Progenitor cell of endocrine pancreas (in vitro differentiated cells): Measurements from ENCODE around the gene ID1. TPM values are rescaled to one million over a fixed set of nuclear protein-coding genes. Genes with fewer than 3 reads are reported as not detected.

Experiments used
- DNase-seq: peaks from one replicate; pipeline ENCODE4 v3.0.0; 2021; ENCODE audit warnings: low spot score; ENCODE audit not compliant: unreplicated experiment
- H3K27ac Mint-ChIP-seq: 2 replicates; pipeline ENCODE4 v1.8.0; 2021; ENCODE audit warnings: mild to moderate bottlenecking, moderate library complexity, mixed read lengths
- H3K27me3 Mint-ChIP-seq: 2 replicates; pipeline ENCODE4 v1.8.0; 2021; ENCODE audit warnings: mixed read lengths
- H3K36me3 Mint-ChIP-seq: 2 replicates; pipeline ENCODE4 v1.8.0; 2022; ENCODE audit warnings: mixed read lengths; ENCODE audit not compliant: insufficient read depth
- H3K4me1 Mint-ChIP-seq: 2 replicates; pipeline ENCODE4 v1.8.0; 2021; ENCODE audit warnings: low read depth, mixed read lengths
- H3K4me3 Mint-ChIP-seq: 2 replicates; pipeline ENCODE4 v1.8.0; 2021; ENCODE audit warnings: low read depth, mild to moderate bottlenecking, moderate library complexity, mixed read lengths
- H3K9me3 Mint-ChIP-seq: 2 replicates; pipeline ENCODE4 v1.8.0; 2021; ENCODE audit warnings: low read depth, mixed read lengths
- microRNA-seq: library from miRNA; unstranded; fragments of <30 nt; microRNA quantifications from one replicate; pipeline ENCODE4 v1.1.0, GENCODE V29; 2020; ENCODE audit warnings: borderline number of aligned reads; ENCODE audit not compliant: unreplicated experiment
- total RNA-seq: library from RNA; stranded (reverse); gene quantifications from 2 replicates; pipeline ENCODE4 v1.2.1, GENCODE V29; 2021
- TF ChIP-seq, protein P1 (sequence below): fragments of 200-600 bp; sonication (generic); IDR thresholded peaks from one replicate; pipeline ENCODE4 v1.5.0; 2021; ENCODE audit warnings: antibody characterized with exemption, mild to moderate bottlenecking; ENCODE audit not compliant: unreplicated experiment

Gene ID1
- total RNA-seq, 1 donor from 2014 or later: 322 TPM

DNA sequence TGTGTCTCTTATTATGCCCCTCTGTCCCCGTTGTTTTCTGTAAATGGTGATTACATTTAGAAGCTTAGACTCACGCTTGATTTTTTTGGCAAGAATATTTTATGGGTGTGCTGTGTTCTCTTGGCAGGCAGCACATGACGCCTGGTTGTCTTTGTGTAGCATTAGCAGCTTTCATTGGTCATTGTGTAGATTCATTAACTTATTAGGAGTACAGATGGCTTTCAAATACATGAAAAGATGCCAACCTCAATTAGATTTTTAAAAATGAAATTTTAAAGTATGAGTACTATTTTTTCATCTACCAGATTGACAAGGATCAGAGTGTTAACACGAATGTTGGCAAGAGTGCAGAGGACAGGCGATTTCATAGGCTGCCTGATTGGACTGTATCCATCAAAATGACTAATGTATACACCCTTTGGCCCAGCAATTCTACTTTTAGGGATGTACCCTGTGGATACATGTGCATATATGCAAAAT lies 47.9 kb downstream of the ID1 start:
- Mint-ChIP-seq H3K36me3 (no peaks in the 10 kb centered on the region), H3K27ac (no peak overlapping the region), H3K9me3 (no peaks in the 10 kb centered on the region), H3K4me3 (no peak overlapping the region), H3K4me1 (no peaks in the 10 kb centered on the region), H3K27me3 (peaks cover 8% of the 10 kb centered on the region)
- DNase-seq: no peak
- TF ChIP-seq, protein P1, sequence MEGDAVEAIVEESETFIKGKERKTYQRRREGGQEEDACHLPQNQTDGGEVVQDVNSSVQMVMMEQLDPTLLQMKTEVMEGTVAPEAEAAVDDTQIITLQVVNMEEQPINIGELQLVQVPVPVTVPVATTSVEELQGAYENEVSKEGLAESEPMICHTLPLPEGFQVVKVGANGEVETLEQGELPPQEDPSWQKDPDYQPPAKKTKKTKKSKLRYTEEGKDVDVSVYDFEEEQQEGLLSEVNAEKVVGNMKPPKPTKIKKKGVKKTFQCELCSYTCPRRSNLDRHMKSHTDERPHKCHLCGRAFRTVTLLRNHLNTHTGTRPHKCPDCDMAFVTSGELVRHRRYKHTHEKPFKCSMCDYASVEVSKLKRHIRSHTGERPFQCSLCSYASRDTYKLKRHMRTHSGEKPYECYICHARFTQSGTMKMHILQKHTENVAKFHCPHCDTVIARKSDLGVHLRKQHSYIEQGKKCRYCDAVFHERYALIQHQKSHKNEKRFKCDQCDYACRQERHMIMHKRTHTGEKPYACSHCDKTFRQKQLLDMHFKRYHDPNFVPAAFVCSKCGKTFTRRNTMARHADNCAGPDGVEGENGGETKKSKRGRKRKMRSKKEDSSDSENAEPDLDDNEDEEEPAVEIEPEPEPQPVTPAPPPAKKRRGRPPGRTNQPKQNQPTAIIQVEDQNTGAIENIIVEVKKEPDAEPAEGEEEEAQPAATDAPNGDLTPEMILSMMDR: no peak

DNA sequence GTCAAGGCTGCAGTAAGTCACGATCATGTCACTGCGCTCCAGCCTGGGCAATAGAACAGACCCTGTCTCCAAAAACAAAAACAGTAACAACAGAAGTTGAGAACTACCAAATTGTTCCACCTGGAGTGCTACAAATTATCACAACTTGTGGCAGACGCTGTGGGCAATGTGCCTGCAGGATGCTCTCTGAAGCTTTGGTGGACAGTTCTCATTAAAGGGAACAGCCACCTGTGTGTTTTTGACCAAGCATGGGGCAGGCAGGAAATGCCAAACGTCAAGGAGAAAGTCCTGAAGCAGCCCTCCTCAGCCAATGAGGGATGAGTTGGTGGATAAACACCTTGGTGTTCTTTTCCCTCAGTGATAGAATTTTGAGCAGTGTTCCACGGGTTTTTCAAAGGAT lies 48.5 kb downstream of the ID1 start:
- peaks cover 8% of the 10 kb centered on the region for H3K27me3 Mint-ChIP-seq
- no peak overlapping the region for H3K27ac Mint-ChIP-seq
- H3K4me1 Mint-ChIP-seq: no peaks in the 10 kb centered on the region
- TF ChIP-seq, protein P1: no peak
- DNase-seq: no peak
- H3K36me3 Mint-ChIP-seq: no peaks in the 10 kb centered on the region
- H3K4me3 Mint-ChIP-seq: no peak overlapping the region
- no peaks in the 10 kb centered on the region for H3K9me3 Mint-ChIP-seq

DNA sequence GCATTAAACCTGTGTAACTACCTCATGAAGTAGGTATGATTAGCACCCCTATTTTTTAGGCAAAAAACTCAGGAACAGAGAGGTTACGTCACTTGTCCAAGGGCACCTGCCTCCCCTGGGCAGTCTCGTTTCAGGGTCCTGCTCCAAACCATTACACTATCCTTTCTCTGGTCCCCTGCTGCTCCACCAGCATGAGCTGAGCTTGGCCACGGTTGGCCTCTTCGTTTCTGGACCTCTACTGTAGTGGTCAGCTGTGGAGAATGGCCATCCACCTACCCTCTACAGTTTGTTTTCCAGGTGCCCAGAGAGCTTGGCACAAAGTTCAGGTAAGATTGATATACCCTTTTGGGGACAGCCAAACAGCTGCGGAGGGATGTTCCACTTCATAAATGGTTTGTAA lies 49.4 kb downstream of the ID1 start:
- TF ChIP-seq, protein P1: no peak
- no peaks in the 10 kb centered on the region for H3K4me1 Mint-ChIP-seq
- no peaks in the 10 kb centered on the region for H3K36me3 Mint-ChIP-seq
- no peaks in the 10 kb centered on the region for H3K9me3 Mint-ChIP-seq
- H3K4me3 Mint-ChIP-seq: no peak overlapping the region
- peaks cover 8% of the 10 kb centered on the region for H3K27me3 Mint-ChIP-seq
- H3K27ac Mint-ChIP-seq: no peak overlapping the region
- DNase-seq: no peak

Small RNA genes lying within 50 kb of the gene (microRNA-seq; reads per million reads assigned to microRNA genes)
- not detected for gene MIR3193

Other genes with a start within 250 kb of the ID1 start
- not detected in 2 replicates for gene DEFB118, start 236.7 kb upstream of the ID1 start, total RNA-seq
- gene DEFB119, start 214.7 kb upstream of the ID1 start, total RNA-seq: not detected in 2 replicates
- gene DEFB121, start 199.1 kb upstream of the ID1 start, total RNA-seq: not detected in 2 replicates
- not detected in 2 replicates for gene DEFB123, start 164.7 kb upstream of the ID1 start, total RNA-seq
- gene DEFB124, start 130.2 kb upstream of the ID1 start, total RNA-seq: not detected in 2 replicates
- gene REM1, start 130.0 kb upstream of the ID1 start, total RNA-seq: not detected in 2 replicates
- gene HM13, start 90.8 kb upstream of the ID1 start, total RNA-seq: 211 and 217 TPM in 2 replicates
- gene COX4I2, start 32.6 kb downstream of the ID1 start, total RNA-seq: not detected in 2 replicates
- 130 and 136 TPM in 2 replicates for gene BCL2L1, start 117.6 kb downstream of the ID1 start, total RNA-seq
- gene TPX2, start 134.0 kb downstream of the ID1 start, total RNA-seq: 71.9 and 77.0 TPM in 2 replicates
- 0.38 and 0.42 TPM in 2 replicates for gene MYLK2, start 214.1 kb downstream of the ID1 start, total RNA-seq
- gene FOXS1, start 240.3 kb downstream of the ID1 start, total RNA-seq: not detected in 2 replicates